ENCODE results near the gene EPX.

- TF ChIP-seq, protein P1, sequence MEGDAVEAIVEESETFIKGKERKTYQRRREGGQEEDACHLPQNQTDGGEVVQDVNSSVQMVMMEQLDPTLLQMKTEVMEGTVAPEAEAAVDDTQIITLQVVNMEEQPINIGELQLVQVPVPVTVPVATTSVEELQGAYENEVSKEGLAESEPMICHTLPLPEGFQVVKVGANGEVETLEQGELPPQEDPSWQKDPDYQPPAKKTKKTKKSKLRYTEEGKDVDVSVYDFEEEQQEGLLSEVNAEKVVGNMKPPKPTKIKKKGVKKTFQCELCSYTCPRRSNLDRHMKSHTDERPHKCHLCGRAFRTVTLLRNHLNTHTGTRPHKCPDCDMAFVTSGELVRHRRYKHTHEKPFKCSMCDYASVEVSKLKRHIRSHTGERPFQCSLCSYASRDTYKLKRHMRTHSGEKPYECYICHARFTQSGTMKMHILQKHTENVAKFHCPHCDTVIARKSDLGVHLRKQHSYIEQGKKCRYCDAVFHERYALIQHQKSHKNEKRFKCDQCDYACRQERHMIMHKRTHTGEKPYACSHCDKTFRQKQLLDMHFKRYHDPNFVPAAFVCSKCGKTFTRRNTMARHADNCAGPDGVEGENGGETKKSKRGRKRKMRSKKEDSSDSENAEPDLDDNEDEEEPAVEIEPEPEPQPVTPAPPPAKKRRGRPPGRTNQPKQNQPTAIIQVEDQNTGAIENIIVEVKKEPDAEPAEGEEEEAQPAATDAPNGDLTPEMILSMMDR (IDR thresholded peaks at IDR 0.05), result no peak
- no peak for TF ChIP-seq POLR2A (IDR thresholded peaks at IDR 0.05)
Observed at GRCh38 chr17:58229881-58230280, 37.4 kb downstream of the EPX start.
